Right lobe of liver (tissue), 4 donors: ENCODE results near the gene DNASE2.

Experiments
- CTCF ChIP-seq, 4 donors: fragments of 200-600 bp in 3 of 4; fragments of 450-650 bp in 1 of 4; IDR thresholded peaks; one replicate each; pipeline versions ENCODE4 v1.5.1 to v1.8.0; 2016 to 2022; ENCODE audit warnings: antibody characterized with exemption in 4 of 4, mild to moderate bottlenecking in 2 of 4
- POLR2A ChIP-seq: fragments of 450-650 bp; IDR thresholded peaks from one replicate; pipeline ENCODE4 v1.6.1; 2017; ENCODE audit warnings: antibody characterized with exemption, mild to moderate bottlenecking
- donor health status: DM: no; HTN: no; CAD: no.
- donor health status: DM: no; HTN: no; CAD: no.
- donor health status: DM: no; HTN: yes; CAD: no.

DNA sequence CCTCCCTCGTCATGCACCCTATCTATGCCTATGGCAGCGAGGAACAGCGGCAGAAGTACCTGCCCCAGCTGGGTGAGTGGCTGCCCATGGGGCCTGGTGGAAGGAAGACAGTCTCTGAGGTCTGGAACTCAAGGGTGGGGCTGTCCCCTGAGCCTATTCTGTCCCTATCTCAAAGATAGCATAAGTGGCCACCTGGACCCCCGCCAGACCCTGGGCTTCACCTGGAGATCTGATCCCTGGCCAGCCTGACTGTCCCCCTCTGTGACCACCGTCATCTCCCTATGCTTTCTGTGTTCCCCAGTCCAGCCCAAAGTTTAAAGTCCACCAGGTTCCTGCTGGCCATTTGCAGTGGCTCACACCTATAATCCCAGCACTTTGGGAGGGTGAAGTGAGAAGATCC lies 12.3 kb upstream of the DNASE2 start:
- TF ChIP-seq POLR2A (no peak), CTCF (IDR thresholded peaks at IDR 0.05) (no peak)
